ENCODE results near the gene POU2F3. TPM values are rescaled to one million over a fixed set of nuclear protein-coding genes. Genes with fewer than 3 reads are reported as not detected.

The POU2F3 gene
- total RNA-seq, 4 donors from 2014 or later: not detected

GRCh38 chr11:120261931-120262330 is 22.0 kb downstream of the POU2F3 start:
- H3K27ac ChIP-seq (replicated peaks in 1 of 4): no peak overlapping the region
- no peaks in the 10 kb centered on the region for H3K4me1 ChIP-seq
- H3K27me3 ChIP-seq: peaks cover 0 to 46% (median 2%) of the 10 kb centered on the region in 4 donors
- no peak for DNase-seq (ENCODE audit: extremely low spot score)
- H3K4me3 ChIP-seq: no peak overlapping the region
- TF ChIP-seq EP300 (IDR thresholded peaks at IDR 0.05) (no peak), POLR2A (IDR thresholded peaks at IDR 0.05; ENCODE audit: low read depth) (no peak), POLR2AphosphoS5 (IDR thresholded peaks at IDR 0.05) (no peak), CTCF (IDR thresholded peaks at IDR 0.05) (no peak)
- H3K36me3 ChIP-seq: no peaks in the 10 kb centered on the region
- no peaks in the 10 kb centered on the region for H3K9me3 ChIP-seq
- 67% methylated on average over 3 of the region's 3 CpGs for WGBS
- intact Hi-C loops (cut with DNase I): no loop called here

GRCh38 chr11:120267319-120267718 is 27.4 kb downstream of the POU2F3 start:
- Histone ChIP-seq H3K9me3 (no peaks in the 10 kb centered on the region), H3K4me3 (no peak overlapping the region), H3K27ac (replicated peaks in 1 of 4) (no peak overlapping the region), H3K36me3 (no peaks in the 10 kb centered on the region), H3K27me3 (peaks cover 0 to 48% (median 0%) of the 10 kb centered on the region in 4 donors), H3K4me1 (no peaks in the 10 kb centered on the region)
- intact Hi-C loops (cut with DNase I): no loop called here
- TF ChIP-seq EP300 (IDR thresholded peaks at IDR 0.05) (no peak), CTCF (IDR thresholded peaks at IDR 0.05) (no peak), POLR2AphosphoS5 (IDR thresholded peaks at IDR 0.05) (no peak), POLR2A (IDR thresholded peaks at IDR 0.05; ENCODE audit: low read depth) (no peak)
- 75% methylated on average over 2 of the region's 2 CpGs for WGBS
- no peak for DNase-seq (ENCODE audit: extremely low spot score)

- no peak for TF ChIP-seq POLR2AphosphoS5 (IDR thresholded peaks at IDR 0.05)
- TF ChIP-seq CTCF (IDR thresholded peaks at IDR 0.05): no peak
- TF ChIP-seq POLR2A (IDR thresholded peaks at IDR 0.05; ENCODE audit: low read depth): no peak
- no peak for TF ChIP-seq EP300 (IDR thresholded peaks at IDR 0.05)
- 68% methylated on average over 4 of the region's 5 CpGs for WGBS
- Histone ChIP-seq H3K27ac (replicated peaks in 1 of 4) (no peak overlapping the region), H3K36me3 (no peaks in the 10 kb centered on the region), H3K4me3 (no peak overlapping the region), H3K27me3 (peaks cover 0 to 52% (median 0%) of the 10 kb centered on the region in 4 donors), H3K4me1 (no peaks in the 10 kb centered on the region), H3K9me3 (no peaks in the 10 kb centered on the region)
- intact Hi-C loops (cut with DNase I): no loop called here
- no peak for DNase-seq (ENCODE audit: extremely low spot score)
These were observed 28.7 kb downstream of the POU2F3 start for GRCh38 chr11:120268686-120269085.

- TF ChIP-seq CTCF (IDR thresholded peaks at IDR 0.05): no peak
- TF ChIP-seq POLR2A (IDR thresholded peaks at IDR 0.05; ENCODE audit: low read depth): no peak
- TF ChIP-seq POLR2AphosphoS5 (IDR thresholded peaks at IDR 0.05): no peak
- no peak for TF ChIP-seq EP300 (IDR thresholded peaks at IDR 0.05)
- peaks cover 0 to 52% (median 0%) of the 10 kb centered on the region in 4 donors for H3K27me3 ChIP-seq
- no peak for DNase-seq (ENCODE audit: extremely low spot score)
- 75% methylated on average over 1 of the region's 1 CpG for WGBS
- H3K36me3 ChIP-seq: no peaks in the 10 kb centered on the region
- H3K9me3 ChIP-seq: no peaks in the 10 kb centered on the region
- no peaks in the 10 kb centered on the region for H3K4me1 ChIP-seq
- no peak overlapping the region for H3K27ac ChIP-seq (replicated peaks in 1 of 4)
- no peak overlapping the region for H3K4me3 ChIP-seq
- intact Hi-C loops (cut with DNase I): no loop called here
These were observed 30.4 kb downstream of the POU2F3 start for GRCh38 chr11:120270386-120270785.

- no peak overlapping the region for H3K27ac ChIP-seq (replicated peaks in 1 of 4)
- no peak overlapping the region for H3K4me3 ChIP-seq
- TF ChIP-seq POLR2A (IDR thresholded peaks at IDR 0.05; ENCODE audit: low read depth) (no peak), POLR2AphosphoS5 (IDR thresholded peaks at IDR 0.05) (no peak), CTCF (IDR thresholded peaks at IDR 0.05) (no peak), EP300 (IDR thresholded peaks at IDR 0.05) (no peak)
- H3K9me3 ChIP-seq: no peaks in the 10 kb centered on the region
- no peak for DNase-seq (ENCODE audit: extremely low spot score)
- intact Hi-C loops (cut with DNase I): no loop called here
- H3K4me1 ChIP-seq: no peaks in the 10 kb centered on the region
- WGBS: 87% methylated on average over 5 of the region's 5 CpGs
- no peaks in the 10 kb centered on the region for H3K36me3 ChIP-seq
- H3K27me3 ChIP-seq: peaks cover 0 to 43% (median 0%) of the 10 kb centered on the region in 4 donors
These were observed 31.7 kb downstream of the POU2F3 start for GRCh38 chr11:120271672-120272071.

All from esophagus muscularis mucosa (tissue), 4 donors.